AML-193 (cell line): Measurements from ENCODE around the gene CGB7.
"Not testable (repeated sequence)": the region's sequence is repeated elsewhere in the genome, so short reads cannot be mapped to it uniquely, and the experiment has no call there.

Source experiments
- DNase-seq, 2 experiments: peaks; one replicate each; lab custom pipeline; 2025; lab: John Stamatoyannopoulos, UW

CGB7 gene

GRCh38 chr19:49042177-49042576, 15.4 kb downstream of the CGB7 start:
- DNase-seq, result no peak

GRCh38 chr19:49039736-49040135, 17.8 kb downstream of the CGB7 start:
- DNase-seq, result not testable (repeated sequence)

DNA sequence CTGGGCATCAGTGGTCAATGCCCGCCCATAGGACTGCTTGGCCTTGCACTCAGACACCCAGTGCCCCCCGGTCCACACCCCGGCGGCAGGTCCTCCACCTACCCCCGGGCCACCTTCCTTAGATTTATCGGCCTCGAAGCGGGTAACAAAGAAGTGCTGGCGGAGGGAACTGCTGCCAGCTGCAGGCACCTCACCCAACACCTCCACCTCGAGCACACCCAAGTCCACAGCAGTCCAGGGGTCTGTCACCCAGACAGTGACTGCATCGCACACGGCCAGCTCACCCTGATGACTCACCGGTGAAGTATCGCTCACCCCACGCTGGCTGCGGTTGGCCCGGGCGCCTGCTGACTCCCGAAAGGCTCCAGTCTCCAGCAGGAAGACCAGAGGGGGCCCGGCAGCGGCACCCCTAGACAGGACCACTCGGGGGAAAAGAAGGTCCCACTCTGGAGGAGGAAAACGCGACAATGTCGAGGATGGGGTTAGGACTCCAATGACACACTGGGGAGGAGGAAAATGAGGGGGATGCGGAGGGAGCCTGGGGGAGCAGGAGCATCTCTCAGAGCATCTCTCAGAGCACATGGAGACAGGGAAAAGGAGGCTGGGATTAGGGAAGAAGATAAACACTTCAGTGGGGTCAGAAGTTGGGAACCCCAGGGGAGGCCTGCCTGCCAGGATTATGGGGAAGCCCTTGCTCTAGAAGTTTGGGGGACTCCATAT, 18.8 kb downstream of the CGB7 start:
- not testable (repeated sequence) for DNase-seq

DNA sequence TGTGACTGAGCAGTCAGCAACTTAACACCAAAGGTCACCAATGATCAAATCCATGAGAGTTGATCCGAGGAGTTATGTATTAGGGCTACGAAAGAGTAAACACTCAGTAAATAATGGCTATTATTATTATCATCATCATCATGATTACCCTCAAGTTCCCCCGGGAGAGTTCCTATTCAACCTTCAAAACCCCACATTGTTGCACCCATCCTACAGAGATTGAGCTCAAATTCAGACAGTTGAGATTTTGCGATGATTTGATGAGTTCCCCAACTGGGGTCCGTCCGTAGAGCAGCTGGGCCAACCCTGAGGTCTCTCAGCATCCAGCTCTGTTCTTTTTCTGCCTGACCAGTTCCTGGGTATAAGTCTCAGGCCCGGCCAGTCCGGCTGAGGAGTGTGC, 19.4 kb downstream of the CGB7 start:
- DNase-seq, result not testable (repeated sequence)

DNA sequence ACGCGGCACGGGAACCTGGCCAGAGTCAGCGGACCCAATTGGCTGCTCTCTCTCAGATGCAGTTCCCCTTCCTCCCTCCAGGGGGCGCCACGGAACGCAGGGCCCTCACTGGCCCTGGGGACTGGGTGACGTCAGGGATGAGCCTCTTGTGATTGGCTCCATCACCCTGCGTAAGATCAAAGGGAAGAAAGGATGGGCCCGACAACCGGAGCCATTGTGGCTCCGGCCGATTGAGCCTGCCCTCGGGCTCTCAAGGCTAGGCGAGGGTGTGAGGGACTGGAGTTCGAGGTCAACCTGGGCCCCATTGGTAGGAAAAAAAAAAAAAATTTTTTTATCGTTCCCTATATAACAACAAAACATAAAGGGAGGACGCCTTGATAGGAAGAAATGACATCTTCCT, 20.7 kb downstream of the CGB7 start, which contains the start of gene CGB1:
TSS of gene CGB1 (minus strand) at position 81 of the 400 bp plus-strand sequence. CDS start 184 bp downstream, outside the sequence.
- DNase-seq, result not testable (repeated sequence)

DNA sequence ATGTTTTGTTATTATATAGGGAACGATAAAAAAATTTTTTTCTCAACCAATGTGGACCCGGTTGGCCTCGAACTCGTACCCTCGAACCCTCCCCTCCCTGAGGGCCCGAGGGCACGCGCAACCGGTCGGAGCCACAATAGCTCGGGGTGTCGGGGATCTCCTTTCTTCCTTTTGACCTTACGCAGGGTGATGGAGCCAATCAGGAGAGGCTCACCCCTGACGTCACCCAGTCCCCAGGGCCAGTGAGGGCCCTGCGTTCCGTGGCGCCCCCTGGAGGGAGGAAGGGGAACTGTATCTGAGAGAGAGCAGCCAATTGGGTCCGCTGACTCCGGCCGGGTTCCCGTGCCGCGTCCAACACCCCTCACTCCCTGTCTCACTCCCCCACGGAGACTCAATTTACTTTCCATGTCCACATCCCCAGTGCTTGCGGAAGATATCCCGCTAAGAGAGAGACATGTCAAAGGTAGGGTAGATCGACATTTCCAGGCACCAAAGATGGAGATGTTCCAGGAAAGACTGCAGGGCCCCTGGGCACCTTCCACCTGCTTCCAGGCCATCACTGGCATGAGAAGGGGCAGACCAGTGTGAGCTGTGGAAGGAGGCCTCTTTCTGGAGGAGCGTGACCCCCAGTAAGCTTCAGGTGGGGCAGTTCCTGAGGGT, 25.8 kb downstream of the CGB7 start, which contains the start of gene CGB2:
TSS of gene CGB2 (plus strand) at position 249 of the 660 bp plus-strand sequence. CDS start at position 455, 206 bp downstream.
- DNase-seq, result not testable (repeated sequence)

GRCh38 chr19:49030323-49030722, 27.2 kb downstream of the CGB7 start:
- not testable (repeated sequence) for DNase-seq

- DNase-seq, result not testable (repeated sequence)
Observed at GRCh38 chr19:49029749-49030148, 27.8 kb downstream of the CGB7 start.

DNA sequence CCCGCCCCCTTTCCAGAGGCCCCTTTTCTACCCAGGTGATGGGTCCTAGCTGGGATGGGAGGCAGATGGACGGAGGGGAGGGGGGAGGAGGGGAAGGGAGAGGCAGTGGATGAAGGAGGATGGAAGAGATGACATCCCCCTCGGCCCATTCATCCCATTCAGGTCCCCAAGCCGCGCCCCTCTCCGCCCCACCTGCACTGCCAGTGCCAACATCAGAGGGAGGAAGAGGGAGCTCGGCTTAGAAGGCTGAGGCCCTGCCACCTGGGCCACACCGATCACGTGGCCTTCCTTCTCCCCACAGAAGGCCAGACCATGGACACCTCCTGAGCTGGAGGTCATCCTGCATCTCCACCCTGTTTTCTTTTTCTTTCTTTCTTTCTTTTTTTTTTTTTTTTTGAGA, 28.9 kb downstream of the CGB7 start:
- not testable (repeated sequence) for DNase-seq

DNA sequence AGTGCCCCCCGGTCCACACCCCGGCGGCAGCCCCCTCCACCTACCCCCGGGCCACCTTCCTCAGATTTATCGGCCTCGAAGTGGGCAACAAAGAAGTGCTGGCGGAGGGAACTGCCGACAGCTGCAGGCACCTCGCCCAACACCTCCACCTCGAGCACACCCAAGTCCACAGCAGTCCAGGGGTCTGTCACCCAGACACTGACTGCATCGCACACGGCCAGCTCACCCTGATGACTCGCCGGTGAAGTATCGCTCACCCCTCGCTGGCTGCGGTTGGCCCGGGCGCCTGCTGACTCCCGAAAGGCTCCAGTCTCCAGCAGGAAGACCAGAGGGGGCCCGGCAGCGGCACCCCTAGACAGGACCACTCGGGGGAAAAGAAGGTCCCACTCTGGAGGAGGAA, 31.9 kb downstream of the CGB7 start:
- DNase-seq, result not testable (repeated sequence)

- not testable (repeated sequence) for DNase-seq
Observed at GRCh38 chr19:49025088-49025487, 32.5 kb downstream of the CGB7 start.

GRCh38 chr19:49024233-49024632, 33.3 kb downstream of the CGB7 start, which contains the start of gene CGB3:
CGB3 (minus strand) TSS chr19:49024333; CDS start chr19:49023971, 362 bp downstream.
- not testable (repeated sequence) for DNase-seq

DNA sequence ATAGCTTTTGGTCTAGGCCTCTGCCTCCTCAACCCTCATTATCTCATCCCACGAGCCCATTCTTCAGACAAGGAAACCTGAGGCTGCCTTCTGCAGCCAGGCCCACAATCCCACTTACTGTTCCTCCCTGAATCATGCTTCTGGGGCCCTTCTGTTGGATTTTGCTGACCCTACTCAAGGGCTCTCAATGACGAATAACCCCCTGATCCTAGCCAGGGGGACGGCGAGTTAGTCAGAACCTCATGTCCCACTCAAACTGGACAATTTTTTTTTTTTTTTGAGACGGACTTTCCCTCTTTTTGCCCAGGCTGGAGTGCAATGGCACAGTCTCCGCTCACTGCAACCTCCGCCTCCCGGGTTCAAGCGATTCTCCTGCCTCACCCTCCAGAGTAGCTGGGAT, 35.4 kb downstream of the CGB7 start:
- no peak for DNase-seq

- DNase-seq, result peak in 1 of 2 experiments; percentile 29
Observed at GRCh38 chr19:49020931-49021895, 36.3 kb downstream of the CGB7 start.

- DNase-seq, result no peak
Observed at GRCh38 chr19:49020342-49020741, 37.2 kb downstream of the CGB7 start.

- DNase-seq, result no peak
Observed at GRCh38 chr19:49019242-49019932, 38.2 kb downstream of the CGB7 start.

GRCh38 chr19:49018388-49019241, 38.9 kb downstream of the CGB7 start:
- DNase-seq, result not testable (repeated sequence)

DNA sequence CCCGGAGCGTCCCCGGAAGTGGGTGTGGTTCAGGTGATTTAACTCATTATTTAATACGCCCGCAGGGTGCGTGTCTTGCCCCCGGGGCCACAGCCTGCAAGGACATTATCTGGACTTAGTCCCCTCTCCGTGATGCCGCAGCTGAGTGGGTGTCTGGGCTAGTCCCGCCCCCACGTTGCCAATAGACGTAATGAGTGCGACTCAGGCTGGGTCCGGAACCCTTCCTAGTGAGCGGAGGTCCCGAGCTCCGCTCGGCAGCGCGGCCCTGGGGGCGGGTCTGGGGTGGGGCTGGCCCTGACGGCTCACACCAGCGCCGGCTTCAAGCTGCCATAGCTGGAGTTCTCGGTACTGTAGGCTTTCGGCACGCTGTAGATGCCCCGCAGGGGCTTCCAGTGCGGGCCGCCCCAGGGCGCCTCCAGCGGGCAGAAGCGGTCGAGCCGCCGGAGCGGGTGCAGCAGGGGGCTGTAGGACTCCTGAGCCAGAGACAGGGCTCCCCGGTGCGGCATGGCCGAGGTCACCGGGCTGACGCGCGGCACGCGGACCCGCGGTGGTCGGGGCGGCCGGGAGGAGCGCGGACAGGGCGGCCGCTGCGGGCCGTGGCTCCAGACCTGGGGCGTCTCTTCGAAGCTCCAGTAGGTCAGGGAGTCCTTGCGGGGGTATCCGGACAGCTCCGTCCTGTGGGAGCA, 39.7 kb downstream of the CGB7 start:
- no peak for DNase-seq

GRCh38 chr19:49017041-49017665, 40.4 kb downstream of the CGB7 start, which contains the start of gene LHB:
LHB (minus strand) TSS chr19:49017091; CDS start chr19:49017081, 10 bp downstream.
- no peak for DNase-seq
